GM12878 (cell line): ENCODE measurements around the gene TTC22. TPM values are rescaled to one million over a fixed set of nuclear protein-coding genes. Genes with fewer than 3 reads are reported as not detected.

Experiments
- ATAC-seq: fragments of 200-7000 bp; cut with Tn5 transposase; 3 replicates; pipeline ENCODE4 v1.9.1; 2020; ENCODE audit warnings: mild to moderate bottlenecking, moderate library complexity
- BruUV-seq: library from RNA; stranded (reverse); fragments of 400-500 nt; replicated peaks from 2 replicates; lab custom pipeline; 2021; lab: Mats Ljungman, UMichigan
- CTCF ChIA-PET: fragments of 300-600 bp; sonication (Branson Sonifier 250); formaldehyde crosslinking; extraction: SDS; loops from one replicate; lab custom pipeline; 2021; ENCODE audit warnings: inconsistent platforms; lab: Yijun Ruan, JAX
- POLR2A ChIA-PET: fragments of 350-600 bp; formaldehyde crosslinking; extraction: SDS; loops from one replicate; lab custom pipeline; 2021; ENCODE audit warnings: inconsistent platforms; lab: Charles Lee
- RAD21 ChIA-PET: fragments of 300-600 bp; sonication (Branson Sonifier 250); formaldehyde crosslinking; loops from one replicate; lab custom pipeline; 2023; ENCODE audit warnings: antibody characterized with exemption; ENCODE audit not compliant: unreplicated experiment; lab: Charles Lee
- SMC1A ChIA-PET: fragments of 300-600 bp; sonication (Branson Sonifier 250); formaldehyde crosslinking; loops from one replicate; lab custom pipeline; 2023; ENCODE audit not compliant: unreplicated experiment, uncharacterized antibody; lab: Charles Lee
- DNase-seq: peaks from one replicate; pipeline ENCODE4 v3.0.0-alpha.2; 2011; ENCODE audit warnings: low read depth, low spot score
- FAIRE-seq: peaks from 3 replicates; lab custom pipeline; 2011; peaks lifted over from hg19 to GRCh38; lab: Jason Lieb, UNC
- H2AFZ ChIP-seq: 2 replicates; pipeline ENCODE4 v1.6.0; 2011; ENCODE audit warnings: low read depth, low read length, control low read depth; ENCODE audit not compliant: control insufficient read depth
- H3K27ac ChIP-seq: 2 replicates; pipeline ENCODE4 v1.5.1; 2011; ENCODE audit warnings: control low read depth; ENCODE audit not compliant: control insufficient read depth, insufficient read depth
- H3K27me3 ChIP-seq, 2 experiments: replicated peaks in 1 of 2; 2 replicates each; pipeline versions ENCODE4 v1.6.0 to v1.6.1; 2011; ENCODE audit warnings: low read length in 1 of 2; ENCODE audit not compliant: control insufficient read depth in 2 of 2, insufficient read depth in 2 of 2
- H3K36me3 ChIP-seq, 2 experiments: 2 replicates each; pipeline ENCODE4 v1.5.1; 2011; ENCODE audit warnings: low read length in 1 of 2; ENCODE audit not compliant: control insufficient read depth in 2 of 2, insufficient read depth in 2 of 2
- H3K4me1 ChIP-seq: 2 replicates; pipeline ENCODE4 v1.6.1; 2011; ENCODE audit warnings: mild to moderate bottlenecking, low read length, moderate library complexity, mixed read lengths; ENCODE audit not compliant: control insufficient read depth, insufficient read depth
- H3K4me2 ChIP-seq: 2 replicates; pipeline ENCODE4 v1.6.0; 2011; ENCODE audit warnings: control low read depth; ENCODE audit not compliant: control insufficient read depth, insufficient read depth
- H3K4me3 ChIP-seq: fragments of 200-600 bp; sonication (generic); 2 replicates; pipeline ENCODE4 v1.5.1; 2016
- H3K79me2 ChIP-seq: 2 replicates; pipeline ENCODE4 v1.6.0; 2011; ENCODE audit warnings: low read length; ENCODE audit not compliant: control insufficient read depth, insufficient read depth
- H3K9ac ChIP-seq: 2 replicates; pipeline ENCODE4 v1.8.0; 2011; ENCODE audit warnings: low read length, control low read depth, mixed read lengths; ENCODE audit not compliant: control insufficient read depth, insufficient read depth
- H3K9me3 ChIP-seq: replicated peaks from 3 replicates; pipeline ENCODE4 v1.5.1; 2011; ENCODE audit warnings: mild to moderate bottlenecking, low read length; ENCODE audit not compliant: control insufficient read depth, insufficient read depth
- H4K20me1 ChIP-seq: 2 replicates; pipeline ENCODE4 v1.6.0; 2011; ENCODE audit not compliant: control insufficient read depth, insufficient read depth
- CBFB ChIP-seq: IDR thresholded peaks from 2 replicates; pipeline ENCODE4 v1.6.1; 2016; ENCODE audit warnings: antibody characterized with exemption, low read depth
- CEBPB ChIP-seq, 2 experiments: fragments of 150-350 bp in 1 of 2; IDR thresholded peaks; 2 replicates each; pipeline ENCODE4 v1.6.1; 2012 to 2014; ENCODE audit warnings: low read depth in 2 of 2, low read length in 2 of 2, borderline replicate concordance in 1 of 2, inconsistent platforms in 1 of 2
- FOXM1 ChIP-seq: IDR thresholded peaks from 2 replicates; pipeline ENCODE4 v1.6.1; 2012; ENCODE audit warnings: low read depth, mild to moderate bottlenecking, inconsistent platforms, low read length, moderate library complexity
- KAT2A ChIP-seq: conservative IDR thresholded peaks from 2 replicates; pipeline ENCODE4 v1.6.1; 2011; ENCODE audit warnings: low read depth, low read length; ENCODE audit not compliant: control insufficient read depth
- KDM1A ChIP-seq: fragments of 200-600 bp; sonication (generic); IDR thresholded peaks from 2 replicates; pipeline ENCODE4 v1.6.1; 2016; ENCODE audit warnings: borderline replicate concordance
- NFYA ChIP-seq: IDR thresholded peaks from 2 replicates; pipeline ENCODE4 v1.6.1; 2011; ENCODE audit warnings: low read depth, mild to moderate bottlenecking, low read length, improper control_type of control experiment, borderline replicate concordance
- RUNX3 ChIP-seq: IDR thresholded peaks from 2 replicates; pipeline ENCODE4 v1.6.1; 2012; ENCODE audit warnings: low read length, inconsistent platforms
- SRF ChIP-seq, 2 experiments: IDR thresholded peaks; 2 replicates each; pipeline ENCODE4 v1.6.1; 2011; ENCODE audit warnings: low read depth in 2 of 2, low read length in 2 of 2, mild to moderate bottlenecking in 1 of 2, moderate library complexity in 1 of 2
- ZNF687 ChIP-seq: fragments of 450-650 bp; IDR thresholded peaks from 2 replicates; pipeline ENCODE4 v1.6.1; 2017; ENCODE audit warnings: mild to moderate bottlenecking, moderate library complexity
- WGBS: methylation state at CpG from one replicate; pipeline ENCODE4 v1.1.6; 2016; ENCODE audit warnings: low lambda C conversion rate; ENCODE audit not compliant: insufficient replicate concordance, insufficient coverage; ENCODE audit errors: missing lambda C conversion rate; 5-methylcytosine and 5-hydroxymethylcytosine counted together
- in situ Hi-C: fragments of 300-500 bp; cut with MboI; formaldehyde crosslinking; loops from 9 replicates; pipeline ENCODE4 v1.14.3; 2018; ENCODE audit warnings: mixed read lengths
- intact Hi-C: fragments of 100-400 bp; cut with micrococcal nuclease; formaldehyde crosslinking; loops from one replicate; pipeline ENCODE4 v1.14.2; 2022; ENCODE audit not compliant: unreplicated experiment
- polyA plus RNA-seq, 11 experiments: library from polyadenylated mRNA; depleted of rRNA in 4 of 11; unstranded in 6 of 11; stranded (reverse) in 5 of 11; fragments of >200 nt; fragmentation: Nextera tagmentation in 4 of 11; fragmentation: Illumina TruSeq in 1 of 11; extraction: Ambion mirVana in 4 of 11; extraction: Trizol in 1 of 11; gene quantifications; 1 replicate in 1 of 11; 2 replicates in 10 of 11; pipeline versions ENCODE4 v1.2.1 to v1.2.3, GENCODE V29; 2011 to 2016; ENCODE audit warnings: inconsistent platforms in 2 of 11, missing spikeins in 2 of 11, low read depth in 1 of 11
- total RNA-seq, 4 experiments: library from RNA; depleted of rRNA in 3 of 4; stranded (reverse); fragments of >200 nt in 3 of 4; fragmentation: Illumina TruSeq in 1 of 4; extraction: Trizol in 1 of 4; gene quantifications; 2 replicates each; pipeline versions ENCODE4 v1.2.1 to v1.2.3, GENCODE V29; 2013 to 2021
- TF ChIP-seq, protein P1 (sequence below): IDR thresholded peaks from 2 replicates; pipeline ENCODE4 v1.6.1; 2012; ENCODE audit warnings: low read depth, low read length, improper control_type of control experiment
- TF ChIP-seq, protein P2 (sequence below): fragments of 450-650 bp; conservative IDR thresholded peaks from 2 replicates; pipeline ENCODE4 v1.6.1; 2017; ENCODE audit warnings: mild to moderate bottlenecking, moderate library complexity

TTC22 gene
- total and polyA plus RNA-seq, 10 of the 15 experiments (the other 5 are each of a cell fraction or from before 2014, with no cell fraction given): 0.64 to 5.1 (median 1.9) TPM

GRCh38 chr1:54788459-54788858 is 12.7 kb downstream of the TTC22 start:
- Histone ChIP-seq H3K9ac (no peak overlapping the region), H2AFZ (no peak overlapping the region), H3K27me3 (no peaks in the 10 kb centered on the region), H3K4me3 (no peak overlapping the region), H3K79me2 (no peaks in the 10 kb centered on the region), H4K20me1 (no peaks in the 10 kb centered on the region), H3K36me3 (no peaks in the 10 kb centered on the region), H3K4me1 (no peaks in the 10 kb centered on the region), H3K9me3 (peaks cover 2% of the 10 kb centered on the region; the same call in 2 of the 3 replicates), H3K27ac (no peak overlapping the region), H3K4me2 (no peak overlapping the region)
- no peak for DNase-seq
- no peak for TF ChIP-seq NFYA
- TF ChIP-seq SRF (IDR thresholded peaks at IDR 0.05; ENCODE audit: low read depth in 2 of 2, low read length in 2 of 2): no peak
- TF ChIP-seq RUNX3: no peak
- TF ChIP-seq FOXM1: no peak
- no peak for FAIRE-seq
- intact Hi-C loops (no loop called here), in situ Hi-C loops (no loop called here)
- SMC1A ChIA-PET: no interaction called here
- BruUV-seq: no TSS peak
- CTCF ChIA-PET: interaction anchor here (0.7 kb wide), 1 partner anchor 12 kb away, joined by 3 read pairs; the partner anchor contains the start of gene TTC22
- ATAC-seq: no peak
- RAD21 ChIA-PET: no interaction called here
- POLR2A ChIA-PET: no interaction called here
- 30% methylated on average over 5 of the region's 5 CpGs for WGBS

DNA sequence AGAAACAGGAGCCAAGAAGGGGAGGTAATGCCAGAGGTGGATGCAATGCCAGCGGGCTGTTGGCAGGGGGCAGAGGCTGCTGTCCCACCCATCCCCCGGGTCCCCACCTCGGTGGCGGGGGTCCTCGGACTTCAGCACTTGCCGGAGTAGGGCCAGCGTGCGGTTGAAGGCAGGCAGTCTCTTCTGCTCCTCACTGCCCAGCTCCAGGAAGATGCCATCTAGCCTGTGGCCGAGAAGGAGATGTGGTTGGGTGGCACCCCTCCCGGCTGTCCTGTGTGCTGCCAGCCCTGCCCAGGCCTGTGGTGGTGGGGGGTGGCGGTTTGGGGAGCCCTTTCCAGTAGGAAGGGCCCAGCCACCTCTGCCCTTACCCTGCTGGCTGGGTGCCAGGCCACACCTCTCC is 13.5 kb downstream of the TTC22 start:
- Histone ChIP-seq H3K4me1 (no peaks in the 10 kb centered on the region), H3K4me3 (no peak overlapping the region), H4K20me1 (no peaks in the 10 kb centered on the region), H2AFZ (no peak overlapping the region), H3K27ac (no peak overlapping the region), H3K36me3 (no peaks in the 10 kb centered on the region), H3K9me3 (peaks cover 2% of the 10 kb centered on the region; the same call in 2 of the 3 replicates), H3K27me3 (no peaks in the 10 kb centered on the region), H3K4me2 (no peak overlapping the region), H3K9ac (no peak overlapping the region), H3K79me2 (no peaks in the 10 kb centered on the region)
- WGBS: 78% methylated on average over 10 of the region's 11 CpGs
- RAD21 ChIA-PET: no interaction called here
- SMC1A ChIA-PET: no interaction called here
- CTCF ChIA-PET: no interaction called here
- intact Hi-C loops: no loop called here
- in situ Hi-C loops: no loop called here
- DNase-seq: no peak
- ATAC-seq: no peak
- FAIRE-seq: no peak
- no TSS peak for BruUV-seq
- POLR2A ChIA-PET: no interaction called here
- TF ChIP-seq, protein P1, sequence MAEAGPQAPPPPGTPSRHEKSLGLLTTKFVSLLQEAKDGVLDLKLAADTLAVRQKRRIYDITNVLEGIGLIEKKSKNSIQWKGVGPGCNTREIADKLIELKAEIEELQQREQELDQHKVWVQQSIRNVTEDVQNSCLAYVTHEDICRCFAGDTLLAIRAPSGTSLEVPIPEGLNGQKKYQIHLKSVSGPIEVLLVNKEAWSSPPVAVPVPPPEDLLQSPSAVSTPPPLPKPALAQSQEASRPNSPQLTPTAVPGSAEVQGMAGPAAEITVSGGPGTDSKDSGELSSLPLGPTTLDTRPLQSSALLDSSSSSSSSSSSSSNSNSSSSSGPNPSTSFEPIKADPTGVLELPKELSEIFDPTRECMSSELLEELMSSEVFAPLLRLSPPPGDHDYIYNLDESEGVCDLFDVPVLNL: no peak
- TF ChIP-seq, protein P2, sequence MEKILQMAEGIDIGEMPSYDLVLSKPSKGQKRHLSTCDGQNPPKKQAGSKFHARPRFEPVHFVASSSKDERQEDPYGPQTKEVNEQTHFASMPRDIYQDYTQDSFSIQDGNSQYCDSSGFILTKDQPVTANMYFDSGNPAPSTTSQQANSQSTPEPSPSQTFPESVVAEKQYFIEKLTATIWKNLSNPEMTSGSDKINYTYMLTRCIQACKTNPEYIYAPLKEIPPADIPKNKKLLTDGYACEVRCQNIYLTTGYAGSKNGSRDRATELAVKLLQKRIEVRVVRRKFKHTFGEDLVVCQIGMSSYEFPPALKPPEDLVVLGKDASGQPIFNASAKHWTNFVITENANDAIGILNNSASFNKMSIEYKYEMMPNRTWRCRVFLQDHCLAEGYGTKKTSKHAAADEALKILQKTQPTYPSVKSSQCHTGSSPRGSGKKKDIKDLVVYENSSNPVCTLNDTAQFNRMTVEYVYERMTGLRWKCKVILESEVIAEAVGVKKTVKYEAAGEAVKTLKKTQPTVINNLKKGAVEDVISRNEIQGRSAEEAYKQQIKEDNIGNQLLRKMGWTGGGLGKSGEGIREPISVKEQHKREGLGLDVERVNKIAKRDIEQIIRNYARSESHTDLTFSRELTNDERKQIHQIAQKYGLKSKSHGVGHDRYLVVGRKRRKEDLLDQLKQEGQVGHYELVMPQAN: no peak
- TF ChIP-seq CEBPB (IDR thresholded peaks at IDR 0.05; ENCODE audit: borderline replicate concordance in 1 of 2, low read depth in 2 of 2, low read length in 2 of 2) (no peak), KAT2A (no peak), CBFB (no peak), ZNF687 (no peak), KDM1A (no peak)
